NCI-H510A treated with DMSO at 0.1 percent for 48 hours (cell line): ENCODE results near the gene RAB8A.
"Not testable (repeated sequence)": the region's sequence is repeated elsewhere in the genome, so short reads cannot be mapped to it uniquely, and the experiment has no call there.

Experiments used
- DNase-seq: peaks from one replicate; lab custom pipeline; 2025; lab: John Stamatoyannopoulos, UW

RAB8A gene

GRCh38 chr19:16112778-16113177, 1.1 kb downstream of the RAB8A start:
- no peak for DNase-seq

GRCh38 chr19:16113727-16114126, 2.0 kb downstream of the RAB8A start:
- no peak for DNase-seq

- no peak for DNase-seq
Observed at GRCh38 chr19:16115301-16116039, 3.8 kb downstream of the RAB8A start.

- DNase-seq = no peak
Observed at GRCh38 chr19:16116067-16116466, 4.4 kb downstream of the RAB8A start.

GRCh38 chr19:16117594-16118033, 5.9 kb downstream of the RAB8A start:
- DNase-seq = no peak

- DNase-seq = no peak
Observed at GRCh38 chr19:16118489-16119033, 6.9 kb downstream of the RAB8A start.

- DNase-seq = not testable (repeated sequence)
Observed at GRCh38 chr19:16119075-16119857, 7.6 kb downstream of the RAB8A start.

- no peak for DNase-seq
Observed at GRCh38 chr19:16121141-16121540, 9.5 kb downstream of the RAB8A start.

- DNase-seq = no peak
Observed at GRCh38 chr19:16121967-16122366, 10.3 kb downstream of the RAB8A start.

- no peak for DNase-seq
Observed at GRCh38 chr19:16124953-16125352, 13.3 kb downstream of the RAB8A start.

GRCh38 chr19:16125737-16126495, 14.2 kb downstream of the RAB8A start:
- no peak for DNase-seq

GRCh38 chr19:16127080-16127479, 15.4 kb downstream of the RAB8A start:
- no peak for DNase-seq

- no peak for DNase-seq
Observed at GRCh38 chr19:16127776-16128371, 16.2 kb downstream of the RAB8A start.

- no peak for DNase-seq
Observed at GRCh38 chr19:16131648-16132047, 20.0 kb downstream of the RAB8A start.

- DNase-seq = no peak
Observed at GRCh38 chr19:16133818-16134217, 22.1 kb downstream of the RAB8A start.

- DNase-seq = no peak
Observed at GRCh38 chr19:16134510-16134909, 22.8 kb downstream of the RAB8A start.

- DNase-seq = no peak
Observed at GRCh38 chr19:16135430-16136127, 23.9 kb downstream of the RAB8A start.

- DNase-seq = peak; percentile 11
Observed at GRCh38 chr19:16136185-16136999, 24.7 kb downstream of the RAB8A start.

GRCh38 chr19:16139752-16140151, 28.1 kb downstream of the RAB8A start:
- DNase-seq = no peak

GRCh38 chr19:16141043-16141442, 29.4 kb downstream of the RAB8A start:
- no peak for DNase-seq
